ENCODE results near the gene ARMC3. TPM values are rescaled to one million over a fixed set of nuclear protein-coding genes. Genes with fewer than 3 reads are reported as not detected.
"Not testable (repeated sequence)": the region's sequence is repeated elsewhere in the genome, so short reads cannot be mapped to it uniquely, and the experiment has no call there.

ARMC3 gene
- total RNA-seq, 1 donor from 2014 or later = 0.83 TPM

GRCh38 chr10:23065181-23065948, 137.5 kb downstream of the ARMC3 start:
- H3K27ac Mint-ChIP-seq = peak overlapping the region; percentile 66
- peaks cover 36% of the 10 kb centered on the region for H3K4me1 Mint-ChIP-seq
- H3K4me3 Mint-ChIP-seq = no peak overlapping the region
- no peaks in the 10 kb centered on the region for H3K9me3 Mint-ChIP-seq
- no peak for TF ChIP-seq CTCF (IDR thresholded peaks at IDR 0.05; ENCODE audit: unreplicated experiment)
- no peaks in the 10 kb centered on the region for H3K27me3 Mint-ChIP-seq (ENCODE audit: low read depth)
- no peak for DNase-seq (ENCODE audit: low spot score in 2 of 2, unreplicated experiment in 2 of 2)
- no peaks in the 10 kb centered on the region for H3K36me3 Mint-ChIP-seq

- no peak for TF ChIP-seq CTCF (IDR thresholded peaks at IDR 0.05; ENCODE audit: unreplicated experiment)
- no peak for DNase-seq (ENCODE audit: low spot score in 2 of 2, unreplicated experiment in 2 of 2)
- Mint-ChIP-seq H3K36me3 (no peaks in the 10 kb centered on the region), H3K27ac (no peak overlapping the region), H3K4me1 (peaks cover 29% of the 10 kb centered on the region), H3K27me3 (ENCODE audit: low read depth) (no peaks in the 10 kb centered on the region), H3K4me3 (no peak overlapping the region), H3K9me3 (no peaks in the 10 kb centered on the region)
Observed at GRCh38 chr10:23067337-23067736, 139.5 kb downstream of the ARMC3 start.

DNA sequence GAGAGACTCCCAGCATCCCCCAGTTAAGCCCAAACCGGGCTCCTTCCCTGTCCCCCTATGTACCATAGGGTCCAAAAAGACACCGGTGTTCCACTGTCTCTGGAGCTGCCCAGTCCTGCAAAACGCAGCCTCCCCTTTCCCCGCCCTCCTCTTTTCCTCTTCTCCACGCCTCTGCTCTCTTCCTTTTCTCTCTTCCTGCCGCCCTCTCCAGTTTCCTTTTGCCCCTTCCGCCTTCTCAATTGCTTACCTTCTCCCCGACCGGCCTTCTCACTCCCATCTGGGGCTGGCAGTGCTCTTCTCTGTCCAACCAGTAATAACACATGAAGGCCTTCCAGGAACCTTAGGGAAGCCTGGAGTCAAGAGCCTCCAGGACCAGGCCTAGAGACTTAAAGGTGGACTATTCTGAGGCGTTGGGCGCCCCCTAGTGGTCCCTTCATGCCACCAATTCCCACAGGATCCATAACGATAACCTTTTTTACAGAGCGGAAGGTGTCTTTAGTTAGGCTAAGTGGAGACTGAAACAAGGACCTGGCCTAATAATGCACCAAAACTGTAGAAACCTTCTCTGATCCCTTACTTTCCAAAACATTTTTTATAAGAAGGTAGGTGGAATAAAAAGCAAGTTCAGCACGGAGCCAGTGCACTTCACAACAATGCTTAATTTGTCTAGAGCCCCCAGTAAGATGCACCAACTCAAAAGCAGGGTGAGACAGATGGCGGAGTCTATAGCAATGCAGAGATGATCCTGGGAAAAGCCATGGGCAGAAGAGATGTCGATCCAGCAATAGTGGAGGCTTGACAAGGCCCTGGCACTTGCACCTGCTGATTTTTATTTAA, 140.3 kb downstream of the ARMC3 start:
- no peaks in the 10 kb centered on the region for H3K9me3 Mint-ChIP-seq
- TF ChIP-seq CTCF (IDR thresholded peaks at IDR 0.05; ENCODE audit: unreplicated experiment) = peak; percentile 84
- no peaks in the 10 kb centered on the region for H3K27me3 Mint-ChIP-seq (ENCODE audit: low read depth)
- no peak overlapping the region for H3K27ac Mint-ChIP-seq
- H3K4me1 Mint-ChIP-seq = peaks cover 26% of the 10 kb centered on the region
- no peaks in the 10 kb centered on the region for H3K36me3 Mint-ChIP-seq
- no peak overlapping the region for H3K4me3 Mint-ChIP-seq
- DNase-seq (ENCODE audit: low spot score in 2 of 2, unreplicated experiment in 2 of 2) = peak; percentile 64 to 81

GRCh38 chr10:23069019-23069815, 141.4 kb downstream of the ARMC3 start:
- Mint-ChIP-seq H3K4me1 (peaks cover 19% of the 10 kb centered on the region), H3K4me3 (no peak overlapping the region), H3K36me3 (no peaks in the 10 kb centered on the region), H3K27me3 (ENCODE audit: low read depth) (no peaks in the 10 kb centered on the region), H3K9me3 (no peaks in the 10 kb centered on the region), H3K27ac (no peak overlapping the region)
- TF ChIP-seq CTCF (IDR thresholded peaks at IDR 0.05; ENCODE audit: unreplicated experiment) = no peak
- DNase-seq (ENCODE audit: low spot score in 2 of 2, unreplicated experiment in 2 of 2) = no peak

- H3K4me1 Mint-ChIP-seq = peaks cover 17% of the 10 kb centered on the region
- not testable (repeated sequence) for H3K36me3 Mint-ChIP-seq; H3K27me3 Mint-ChIP-seq (ENCODE audit: low read depth); H3K4me3 Mint-ChIP-seq; DNase-seq (ENCODE audit: low spot score in 2 of 2, unreplicated experiment in 2 of 2); H3K9me3 Mint-ChIP-seq; H3K27ac Mint-ChIP-seq
Observed at GRCh38 chr10:23070092-23070912, 142.4 kb downstream of the ARMC3 start.
